HUES48 (cell line): ENCODE measurements around the gene GSC2.

Experiments
- H3K27ac ChIP-seq: one replicate; pipeline ENCODE4 v1.7.0; 2013; ENCODE audit warnings: low read depth, low read length, inconsistent platforms
- H3K27me3 ChIP-seq: 2 replicates; pipeline ENCODE4 v1.6.1; 2013; ENCODE audit warnings: mild to moderate bottlenecking, low read length; ENCODE audit not compliant: control insufficient read depth, insufficient read depth
- H3K36me3 ChIP-seq: 2 replicates; pipeline ENCODE4 v1.6.1; 2013; ENCODE audit warnings: low read length; ENCODE audit not compliant: control insufficient read depth, insufficient read depth
- H3K4me1 ChIP-seq: 2 replicates; pipeline ENCODE4 v1.6.1; 2013; ENCODE audit warnings: mild to moderate bottlenecking, low read length; ENCODE audit not compliant: control insufficient read depth, insufficient read depth
- H3K4me3 ChIP-seq: 2 replicates; pipeline ENCODE4 v1.5.1; 2013; ENCODE audit warnings: mild to moderate bottlenecking, low read depth, low read length
- H3K9ac ChIP-seq: 2 replicates; pipeline ENCODE4 v1.6.1; 2013; ENCODE audit warnings: mild to moderate bottlenecking, low read depth, low read length, moderate library complexity
- H3K9me3 ChIP-seq: 2 replicates; pipeline ENCODE4 v1.6.1; 2013; ENCODE audit warnings: low read length; ENCODE audit not compliant: control insufficient read depth, insufficient read depth

The GSC2 gene

DNA sequence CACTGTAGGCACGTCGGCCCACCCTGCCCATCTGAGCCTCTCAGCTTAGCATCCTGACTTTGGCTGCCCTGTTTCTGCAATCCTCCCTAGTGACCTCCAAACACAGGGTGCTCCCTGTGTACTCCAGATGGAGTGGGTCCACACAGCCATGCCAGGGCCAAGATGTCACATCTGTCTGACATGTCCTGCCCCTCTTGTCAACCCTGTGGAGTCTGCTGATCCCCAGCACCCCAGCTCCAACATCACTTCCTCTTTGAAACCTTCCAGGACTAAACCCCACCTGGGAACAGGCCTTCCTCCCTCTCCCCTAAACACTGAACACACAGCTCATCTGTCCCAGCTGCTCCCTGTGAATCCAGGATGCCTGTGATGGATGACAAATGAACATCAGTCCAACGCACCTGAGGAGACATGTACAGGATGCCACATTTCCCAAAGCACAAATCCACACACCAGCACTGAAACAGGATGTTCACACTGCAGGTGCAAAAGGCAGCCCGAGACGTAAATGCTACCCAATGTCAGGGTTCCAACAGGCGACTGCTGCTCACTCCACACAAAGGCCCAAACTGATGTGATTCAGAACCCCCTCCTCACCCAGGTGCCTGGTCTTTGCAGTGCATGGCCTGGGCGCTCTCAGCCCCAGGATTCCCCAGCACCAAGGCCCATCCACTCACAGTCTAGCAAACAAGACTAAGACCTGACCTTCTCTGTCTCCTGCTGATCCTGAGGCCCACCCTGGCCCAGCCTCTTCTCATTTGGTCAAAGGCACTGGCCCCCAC lies 21.0 kb downstream of the GSC2 start:
- Histone ChIP-seq H3K27ac (no peak overlapping the region), H3K9ac (no peak overlapping the region), H3K4me1 (no peaks in the 10 kb centered on the region), H3K36me3 (peaks cover 14% of the 10 kb centered on the region), H3K4me3 (no peak overlapping the region), H3K27me3 (no peaks in the 10 kb centered on the region), H3K9me3 (no peaks in the 10 kb centered on the region)

DNA sequence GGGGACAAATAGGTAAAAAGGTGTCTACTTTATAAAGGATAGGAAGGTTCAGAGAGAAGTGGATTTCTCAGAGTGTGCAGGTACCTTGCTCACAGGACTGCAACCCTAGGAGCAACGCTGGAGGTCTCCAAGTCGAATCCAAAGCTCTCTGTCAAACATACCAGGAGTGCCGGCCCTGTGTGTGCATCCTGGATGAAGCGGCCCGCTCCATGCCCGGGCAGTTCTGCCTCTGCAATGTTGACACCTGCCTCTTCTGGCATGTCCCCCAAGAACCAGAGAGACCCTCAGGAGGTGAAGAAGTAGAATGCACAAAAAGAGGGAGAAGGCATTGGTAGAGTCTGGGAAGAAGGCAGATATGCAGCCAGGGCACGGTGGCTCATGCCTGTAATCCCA lies 22.1 kb downstream of the GSC2 start:
- peaks cover 3% of the 10 kb centered on the region for H3K4me1 ChIP-seq
- no peak overlapping the region for H3K27ac ChIP-seq
- no peak overlapping the region for H3K4me3 ChIP-seq
- H3K27me3 ChIP-seq = no peaks in the 10 kb centered on the region
- peaks cover 3% of the 10 kb centered on the region; the same call in 1 of the 2 replicates for H3K36me3 ChIP-seq
- no peaks in the 10 kb centered on the region for H3K9me3 ChIP-seq
- no peak overlapping the region for H3K9ac ChIP-seq

DNA sequence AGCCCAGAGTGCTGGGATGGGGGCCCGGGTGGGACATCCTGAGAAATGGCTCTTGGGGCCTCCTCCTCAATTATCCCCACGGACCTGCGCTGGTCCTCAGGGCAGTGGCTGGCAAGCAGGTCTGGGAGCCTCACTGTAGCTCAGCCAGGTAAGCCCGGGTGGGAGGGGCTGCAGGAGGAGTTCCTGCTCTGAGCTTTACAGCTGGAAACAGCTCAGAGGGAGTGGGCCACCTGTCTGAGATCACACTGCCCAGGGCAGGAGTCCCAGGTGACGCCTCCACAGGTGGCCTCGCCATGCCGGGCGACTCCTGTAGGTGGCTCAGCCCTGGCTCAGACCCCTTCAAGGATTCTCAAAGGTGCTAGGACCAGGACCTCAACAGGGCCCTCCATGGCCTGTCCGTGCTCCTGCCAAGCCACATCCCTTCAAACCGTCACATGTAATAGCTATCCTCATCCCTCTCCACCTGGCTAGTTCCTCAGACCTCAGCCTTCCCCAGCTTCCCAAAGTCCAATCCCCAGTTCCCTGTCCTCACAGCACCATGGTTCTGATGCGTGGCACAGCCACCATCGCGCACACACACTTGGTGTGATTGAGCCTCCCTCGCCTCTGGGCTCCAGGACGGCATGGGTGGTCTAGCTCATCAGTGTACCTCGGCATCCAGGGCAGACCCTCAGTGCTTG lies 22.6 kb downstream of the GSC2 start:
- no peak overlapping the region for H3K9ac ChIP-seq
- no peaks in the 10 kb centered on the region for H3K27me3 ChIP-seq
- no peaks in the 10 kb centered on the region for H3K9me3 ChIP-seq
- no peak overlapping the region for H3K4me3 ChIP-seq
- peaks cover 5% of the 10 kb centered on the region for H3K4me1 ChIP-seq
- no peaks in the 10 kb centered on the region for H3K36me3 ChIP-seq
- no peak overlapping the region for H3K27ac ChIP-seq

DNA sequence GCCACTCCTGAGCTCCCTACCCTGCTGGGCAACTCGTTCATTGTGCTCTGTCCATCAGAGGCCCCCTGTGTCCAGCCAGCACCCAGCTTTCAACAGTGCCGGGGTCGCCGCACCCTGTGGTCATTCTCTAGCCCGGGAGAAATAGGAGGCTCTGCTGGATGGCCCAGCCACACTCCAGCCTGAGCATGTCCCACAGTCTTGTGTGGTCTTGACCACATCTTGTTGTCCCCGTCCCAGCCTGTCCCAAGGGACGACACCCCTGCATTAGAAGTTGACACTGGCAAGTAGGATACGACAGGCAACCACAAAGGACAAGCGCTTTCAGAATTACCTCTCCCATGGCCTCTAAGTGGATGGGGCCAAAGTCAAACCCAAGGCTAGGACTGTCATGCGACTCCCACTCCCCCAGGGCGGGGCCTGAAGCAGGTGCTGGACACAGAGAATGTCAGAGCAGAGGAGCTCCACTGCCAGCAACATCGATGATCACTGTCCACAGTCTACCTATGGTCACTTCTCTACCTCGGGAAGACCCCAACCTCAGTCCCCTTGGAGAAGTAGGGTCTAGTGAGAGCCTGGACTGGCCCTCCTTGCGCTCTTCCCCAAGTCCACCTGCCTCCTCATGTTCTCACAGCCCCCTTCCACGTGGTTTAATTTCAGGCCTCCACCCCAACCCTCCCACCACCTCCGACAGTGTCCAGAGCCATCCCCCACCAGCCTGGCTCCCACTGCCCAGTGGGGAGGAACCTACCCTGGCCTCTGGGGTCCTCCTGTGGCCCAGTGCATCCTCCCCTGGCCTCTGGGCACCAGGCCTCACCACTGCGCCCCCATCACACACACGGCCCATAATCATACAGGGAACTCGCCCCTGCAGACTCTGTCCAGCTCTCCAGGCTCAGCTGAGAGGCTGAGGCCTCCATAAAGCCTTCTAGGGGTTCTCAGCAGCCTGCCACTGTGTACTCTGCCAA lies 23.5 kb downstream of the GSC2 start:
- H3K4me3 ChIP-seq = no peak overlapping the region
- H3K9ac ChIP-seq = no peak overlapping the region
- H3K9me3 ChIP-seq = no peaks in the 10 kb centered on the region
- H3K27me3 ChIP-seq = no peaks in the 10 kb centered on the region
- no peaks in the 10 kb centered on the region; the same call in 1 of the 2 replicates for H3K36me3 ChIP-seq
- H3K4me1 ChIP-seq = peaks cover 5% of the 10 kb centered on the region
- H3K27ac ChIP-seq = no peak overlapping the region

DNA sequence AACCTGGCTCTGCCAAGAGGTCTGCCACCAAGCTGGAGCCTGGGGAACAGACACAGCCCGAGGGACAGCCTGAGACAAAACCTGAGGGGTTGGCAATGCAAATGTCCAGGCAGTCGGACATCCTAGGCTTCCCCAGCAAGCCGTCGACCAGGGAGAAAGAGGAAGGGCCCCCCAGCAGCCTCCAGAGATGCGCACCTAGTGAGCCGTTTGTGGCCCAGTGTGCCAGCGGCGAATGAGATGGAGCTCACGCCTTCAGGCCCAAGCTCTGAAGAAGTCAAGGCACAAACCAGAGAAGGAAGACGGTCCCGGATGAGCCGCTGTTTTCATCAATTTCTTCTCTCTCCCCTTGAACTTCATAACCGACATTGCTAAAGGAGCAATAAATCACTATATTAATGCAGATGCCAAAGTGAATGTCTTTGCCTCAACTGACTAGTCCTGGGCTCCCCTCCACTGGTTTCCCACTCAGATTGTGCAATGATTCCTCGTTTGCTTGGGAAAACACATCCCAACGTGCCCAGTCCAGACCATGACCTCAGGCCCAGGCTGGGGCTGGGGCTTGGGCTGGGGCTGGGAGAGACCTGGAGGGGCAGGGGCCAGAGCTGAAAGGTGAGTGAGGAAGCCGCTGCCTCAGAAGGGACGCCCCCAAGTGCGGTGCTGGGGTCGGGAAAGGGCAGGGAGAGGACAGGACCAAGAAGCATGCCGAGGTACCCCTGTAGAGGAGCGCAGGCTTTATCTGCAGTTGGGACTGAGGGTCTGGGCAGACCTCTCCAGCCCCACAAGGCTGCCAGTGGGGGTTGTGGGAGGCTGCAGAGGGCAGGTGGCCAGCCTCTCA lies 24.4 kb downstream of the GSC2 start:
- H3K27ac ChIP-seq = no peak overlapping the region
- no peaks in the 10 kb centered on the region; the same call in 1 of the 2 replicates for H3K36me3 ChIP-seq
- H3K4me1 ChIP-seq = peaks cover 11% of the 10 kb centered on the region
- no peaks in the 10 kb centered on the region for H3K9me3 ChIP-seq
- no peaks in the 10 kb centered on the region for H3K27me3 ChIP-seq
- no peak overlapping the region for H3K4me3 ChIP-seq
- H3K9ac ChIP-seq = no peak overlapping the region

DNA sequence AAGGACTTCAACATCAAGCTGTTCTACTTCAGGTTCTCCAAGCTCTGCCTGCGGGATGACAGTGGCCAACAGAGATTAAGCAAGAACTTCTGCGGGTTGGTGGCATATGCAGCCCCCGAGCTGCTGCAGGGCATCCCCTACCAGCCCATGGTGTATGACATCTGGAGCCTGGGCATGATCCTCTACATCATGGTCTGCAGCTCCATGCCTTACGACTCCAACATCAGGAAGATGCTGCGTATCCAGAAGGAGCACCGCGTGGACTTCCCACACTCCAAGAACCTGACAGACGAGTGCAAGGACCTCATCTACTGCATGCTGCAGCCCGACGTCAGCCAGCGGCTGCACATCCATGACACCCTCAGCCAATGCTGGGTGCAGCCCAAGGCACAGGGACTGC lies 25.1 kb downstream of the GSC2 start:
- Histone ChIP-seq H3K9me3 (no peaks in the 10 kb centered on the region), H3K27me3 (no peaks in the 10 kb centered on the region)

DNA sequence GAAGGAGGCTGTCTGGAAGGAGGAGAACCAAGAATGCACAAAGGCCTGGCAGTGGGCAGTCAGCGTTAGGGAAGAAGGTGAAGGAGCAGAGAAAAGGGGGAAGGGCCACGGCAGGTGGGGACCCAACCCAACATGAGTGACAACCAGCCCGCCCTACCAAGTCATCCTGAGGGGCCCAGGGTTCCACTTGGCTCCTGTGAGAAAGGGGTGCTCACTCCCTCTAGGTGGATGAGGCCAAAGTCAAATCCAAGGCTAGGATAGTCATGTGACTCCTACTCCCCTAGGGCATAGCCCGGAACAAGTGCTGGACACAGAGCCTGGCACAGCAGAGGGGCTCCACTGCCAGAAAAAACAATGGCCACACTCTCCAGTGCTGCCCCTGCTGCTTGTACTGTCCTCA lies 25.7 kb downstream of the GSC2 start:
- Histone ChIP-seq H3K9ac (no peak overlapping the region), H3K9me3 (no peaks in the 10 kb centered on the region), H3K4me3 (no peak overlapping the region), H3K27me3 (no peaks in the 10 kb centered on the region), H3K36me3 (no peaks in the 10 kb centered on the region; the same call in 1 of the 2 replicates), H3K27ac (no peak overlapping the region), H3K4me1 (peaks cover 15% of the 10 kb centered on the region)

More for the DNA sequence above, 25.1 kb downstream of the GSC2 start:
- Histone ChIP-seq H3K36me3 (no peaks in the 10 kb centered on the region; the same call in 1 of the 2 replicates), H3K4me1 (peaks cover 15% of the 10 kb centered on the region), H3K27ac (no peak overlapping the region), H3K4me3 (no peak overlapping the region), H3K9ac (no peak overlapping the region)

DNA sequence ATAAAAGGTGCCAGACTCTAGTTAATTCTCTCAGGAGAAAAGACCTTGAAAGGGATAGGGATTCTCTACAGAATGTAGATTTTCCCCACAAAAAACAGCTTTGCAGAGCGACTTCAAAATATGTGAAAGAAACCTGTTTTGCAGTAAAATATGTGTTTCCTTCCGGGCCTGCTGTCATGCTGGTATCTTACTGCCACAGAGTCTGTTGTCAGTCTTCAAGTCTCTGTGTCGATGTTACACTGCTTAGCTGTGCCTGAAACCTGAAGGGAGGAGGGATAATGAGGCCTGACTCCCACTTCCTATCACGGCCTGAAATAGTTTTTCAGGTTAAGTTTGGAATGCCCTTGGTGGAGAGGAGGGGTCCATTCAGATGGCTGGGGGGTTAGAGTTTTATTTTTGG lies 26.2 kb downstream of the GSC2 start:
- peaks cover 3% of the 10 kb centered on the region for H3K36me3 ChIP-seq

DNA sequence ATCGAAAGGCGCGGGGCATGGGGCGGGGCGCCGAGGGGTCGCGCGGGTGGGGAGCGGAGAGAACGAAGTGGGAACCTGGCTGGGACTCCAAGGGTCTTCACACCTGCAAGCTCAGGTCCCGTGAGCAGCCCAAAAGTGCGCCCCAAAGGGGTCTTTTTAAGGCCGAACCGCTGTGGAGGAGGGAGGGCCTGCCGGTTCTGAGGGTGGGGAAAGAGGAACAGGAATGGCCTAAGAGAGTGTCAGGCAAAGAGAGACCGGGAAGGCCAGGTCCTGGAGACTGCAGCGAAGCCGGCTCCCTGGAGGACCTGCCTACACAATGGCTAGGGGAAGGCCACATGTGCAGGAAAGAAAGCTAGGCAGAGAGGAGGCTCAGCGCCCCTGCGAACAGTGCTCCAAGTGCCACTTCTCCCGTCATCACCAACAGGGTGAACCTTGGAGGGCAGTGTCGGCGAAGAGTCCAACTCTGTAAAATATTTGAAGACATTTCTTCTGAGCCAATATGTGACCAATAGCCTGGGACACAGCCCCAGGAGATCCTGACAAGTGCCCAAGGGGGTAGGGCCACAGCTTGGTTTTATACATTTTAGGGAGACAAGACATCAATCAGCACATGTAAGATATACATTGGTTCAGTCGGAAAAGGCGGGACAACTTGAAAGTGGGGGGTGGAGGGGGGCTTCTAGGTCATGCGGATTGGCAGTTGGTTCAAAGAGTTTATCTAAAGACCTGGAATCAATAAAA lies 27.2 kb downstream of the GSC2 start:
- Histone ChIP-seq H3K9ac (peak overlapping the region; percentile 51), H3K36me3 (peaks cover 9% of the 10 kb centered on the region), H3K9me3 (no peaks in the 10 kb centered on the region), H3K4me3 (peak overlapping the region; percentile 68), H3K27me3 (no peaks in the 10 kb centered on the region), H3K27ac (peak overlapping the region; percentile 38), H3K4me1 (peaks cover 15% of the 10 kb centered on the region)

More for the DNA sequence above, 26.2 kb downstream of the GSC2 start:
- Histone ChIP-seq H3K27ac (no peak overlapping the region), H3K27me3 (no peaks in the 10 kb centered on the region), H3K4me1 (peaks cover 15% of the 10 kb centered on the region), H3K9me3 (no peaks in the 10 kb centered on the region), H3K9ac (no peak overlapping the region), H3K4me3 (no peak overlapping the region)
